ENCODE results near the gene FAM72C.
"Not testable (repeated sequence)": the region's sequence is repeated elsewhere in the genome, so short reads cannot be mapped to it uniquely, and the experiment has no call there.

- TF ChIP-seq, protein P1, sequence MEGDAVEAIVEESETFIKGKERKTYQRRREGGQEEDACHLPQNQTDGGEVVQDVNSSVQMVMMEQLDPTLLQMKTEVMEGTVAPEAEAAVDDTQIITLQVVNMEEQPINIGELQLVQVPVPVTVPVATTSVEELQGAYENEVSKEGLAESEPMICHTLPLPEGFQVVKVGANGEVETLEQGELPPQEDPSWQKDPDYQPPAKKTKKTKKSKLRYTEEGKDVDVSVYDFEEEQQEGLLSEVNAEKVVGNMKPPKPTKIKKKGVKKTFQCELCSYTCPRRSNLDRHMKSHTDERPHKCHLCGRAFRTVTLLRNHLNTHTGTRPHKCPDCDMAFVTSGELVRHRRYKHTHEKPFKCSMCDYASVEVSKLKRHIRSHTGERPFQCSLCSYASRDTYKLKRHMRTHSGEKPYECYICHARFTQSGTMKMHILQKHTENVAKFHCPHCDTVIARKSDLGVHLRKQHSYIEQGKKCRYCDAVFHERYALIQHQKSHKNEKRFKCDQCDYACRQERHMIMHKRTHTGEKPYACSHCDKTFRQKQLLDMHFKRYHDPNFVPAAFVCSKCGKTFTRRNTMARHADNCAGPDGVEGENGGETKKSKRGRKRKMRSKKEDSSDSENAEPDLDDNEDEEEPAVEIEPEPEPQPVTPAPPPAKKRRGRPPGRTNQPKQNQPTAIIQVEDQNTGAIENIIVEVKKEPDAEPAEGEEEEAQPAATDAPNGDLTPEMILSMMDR (conservative IDR thresholded peaks at IDR 0.05 in 1 of 2, IDR thresholded peaks at IDR 0.05 in 1 of 2; ENCODE audit: extremely low read depth in 1 of 2, insufficient read depth in 1 of 2, low read depth in 1 of 2, low read length in 2 of 2), result not testable (repeated sequence)
- not testable (repeated sequence) for TF ChIP-seq EZH2 (IDR thresholded peaks at IDR 0.05; ENCODE audit: borderline replicate concordance, low read length)
Measured at GRCh38 chr1:143989427-143989712, 17.6 kb upstream of the FAM72C start.
